Caco-2 (cell line): ENCODE measurements around the gene MFAP1. TPM values are rescaled to one million over a fixed set of nuclear protein-coding genes. Genes with fewer than 3 reads are reported as not detected.

Experiments used
- BruUV-seq: library from RNA; stranded (reverse); fragments of 400-500 nt; replicated peaks from 2 replicates; lab custom pipeline; 2021; lab: Mats Ljungman, UMichigan
- CTCF ChIA-PET: fragments of 300-600 bp; sonication (Branson Sonifier 250); formaldehyde crosslinking; loops from one replicate; lab custom pipeline; 2022; ENCODE audit warnings: antibody characterized with exemption; lab: Charles Lee
- POLR2A ChIA-PET: fragments of 300-600 bp; sonication (Branson Sonifier 250); formaldehyde crosslinking; loops from one replicate; lab custom pipeline; 2022; ENCODE audit warnings: antibody characterized with exemption; lab: Charles Lee
- DNase-seq, 2 experiments: peaks; one replicate each; pipeline versions ENCODE4 v3.0.0 to v3.0.0-alpha.2; 2020 to 2022
- H3K27me3 ChIP-seq: replicated peaks from 2 replicates; pipeline ENCODE4 v1.6.0; 2011; ENCODE audit warnings: low read length; ENCODE audit not compliant: control insufficient read depth, insufficient read depth
- H3K36me3 ChIP-seq: 2 replicates; pipeline ENCODE4 v1.5.1; 2011; ENCODE audit warnings: low read length; ENCODE audit not compliant: control insufficient read depth, insufficient read depth
- H3K4me1 ChIP-seq: fragments of 250-450 bp; sonication (Bioruptor Pico); 2 replicates; pipeline ENCODE4 v1.5.1; 2020; ENCODE audit warnings: mild to moderate bottlenecking
- H3K4me3 ChIP-seq: 2 replicates; pipeline ENCODE4 v1.5.1; 2011; ENCODE audit warnings: low read depth, mild to moderate bottlenecking, control low read depth, low read length
- H3K9me3 ChIP-seq: fragments of 250-450 bp; sonication (Bioruptor Pico); 2 replicates; pipeline ENCODE4 v1.5.1; 2020; ENCODE audit warnings: mild to moderate bottlenecking, moderate library complexity
- H3K27ac Mint-ChIP-seq: one replicate; pipeline ENCODE4 v1.8.0; 2022; ENCODE audit warnings: mixed read lengths; ENCODE audit not compliant: unreplicated experiment
- H3K27me3 Mint-ChIP-seq: one replicate; pipeline ENCODE4 v1.8.0; 2022; ENCODE audit warnings: mixed read lengths; ENCODE audit not compliant: insufficient read depth, unreplicated experiment
- H3K36me3 Mint-ChIP-seq: one replicate; pipeline ENCODE4 v1.8.0; 2022; ENCODE audit warnings: mild to moderate bottlenecking, mixed read lengths; ENCODE audit not compliant: insufficient read depth, unreplicated experiment
- H3K4me1 Mint-ChIP-seq: one replicate; pipeline ENCODE4 v1.8.0; 2022; ENCODE audit warnings: low read depth, mixed read lengths; ENCODE audit not compliant: unreplicated experiment
- H3K4me3 Mint-ChIP-seq: one replicate; pipeline ENCODE4 v1.8.0; 2022; ENCODE audit warnings: mild to moderate bottlenecking, moderate library complexity, mixed read lengths; ENCODE audit not compliant: unreplicated experiment
- H3K9me3 Mint-ChIP-seq: one replicate; pipeline ENCODE4 v1.8.0; 2022; ENCODE audit warnings: mixed read lengths; ENCODE audit not compliant: unreplicated experiment
- intact Hi-C: fragments of 100-400 bp; cut with micrococcal nuclease; formaldehyde crosslinking; loops from one replicate; pipeline ENCODE4 v1.10.0; 2022; ENCODE audit not compliant: unreplicated experiment
- total RNA-seq: library from RNA; stranded (reverse); gene quantifications from 2 replicates; pipeline ENCODE4 v1.2.3, GENCODE V29; 2022
- TF ChIP-seq, protein P1 (sequence below), 2 experiments: fragments of 200-600 bp in 1 of 2; IDR thresholded peaks; 1 replicate in 1 of 2; 2 replicates in 1 of 2; pipeline versions ENCODE4 v1.5.1 to v1.8.0; 2011 to 2022; ENCODE audit warnings: antibody characterized with exemption in 1 of 2, control low read depth in 1 of 2, inconsistent platforms in 1 of 2, low read depth in 1 of 2, low read length in 1 of 2, mild to moderate bottlenecking in 1 of 2, moderate library complexity in 1 of 2; ENCODE audit not compliant: insufficient read depth in 1 of 2, severe bottlenecking in 1 of 2, unreplicated experiment in 1 of 2

Gene MFAP1
- total RNA-seq, 1 experiment from 2014 or later = 37.1 TPM

DNA sequence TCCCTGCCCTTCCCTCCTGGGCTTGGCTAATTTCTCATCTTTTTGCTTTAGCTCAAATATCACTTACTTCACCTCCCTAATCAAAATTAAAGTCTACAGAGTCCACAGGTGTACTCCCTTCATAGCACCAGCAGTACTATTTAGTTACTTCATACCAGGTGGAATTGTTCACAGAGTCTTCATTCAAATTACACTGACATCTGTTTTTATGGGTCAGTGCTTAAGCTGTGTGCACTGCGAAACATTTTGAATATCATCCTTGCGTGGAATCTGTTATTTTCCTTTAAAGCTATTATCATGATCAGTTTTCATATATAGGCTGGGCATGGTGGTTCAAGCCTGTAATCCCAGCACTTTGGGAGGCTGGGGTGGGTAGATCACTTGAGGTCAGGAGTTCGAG, 35.1 kb downstream of the MFAP1 start:
- CTCF ChIA-PET = no interaction called here

DNA sequence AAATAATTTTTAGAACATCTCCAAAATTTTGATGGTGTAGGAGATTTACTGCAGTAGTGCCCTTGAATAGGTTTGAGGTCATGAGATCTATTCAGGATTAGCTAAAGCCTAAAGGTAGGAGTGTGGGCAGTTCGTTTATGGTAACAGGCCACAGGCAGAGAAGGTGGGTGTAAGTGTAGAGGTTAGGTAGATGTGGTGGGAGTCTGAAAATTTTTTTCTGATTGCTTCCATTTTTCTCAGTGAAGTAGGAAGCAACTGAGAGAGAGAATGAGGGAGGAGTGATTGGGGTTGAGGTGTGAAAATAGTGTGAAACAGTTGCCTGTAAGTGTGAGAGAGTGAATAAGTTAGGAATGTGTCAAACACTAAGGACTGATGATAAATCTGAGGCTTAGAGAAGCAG, 45.5 kb downstream of the MFAP1 start:
- ChIA-PET POLR2A (no interaction called here), CTCF (no interaction called here)
- no peak for DNase-seq
- H3K27ac Mint-ChIP-seq = no peak overlapping the region
- peaks cover 14% of the 10 kb centered on the region for H3K36me3 Mint-ChIP-seq
- TF ChIP-seq, protein P1, sequence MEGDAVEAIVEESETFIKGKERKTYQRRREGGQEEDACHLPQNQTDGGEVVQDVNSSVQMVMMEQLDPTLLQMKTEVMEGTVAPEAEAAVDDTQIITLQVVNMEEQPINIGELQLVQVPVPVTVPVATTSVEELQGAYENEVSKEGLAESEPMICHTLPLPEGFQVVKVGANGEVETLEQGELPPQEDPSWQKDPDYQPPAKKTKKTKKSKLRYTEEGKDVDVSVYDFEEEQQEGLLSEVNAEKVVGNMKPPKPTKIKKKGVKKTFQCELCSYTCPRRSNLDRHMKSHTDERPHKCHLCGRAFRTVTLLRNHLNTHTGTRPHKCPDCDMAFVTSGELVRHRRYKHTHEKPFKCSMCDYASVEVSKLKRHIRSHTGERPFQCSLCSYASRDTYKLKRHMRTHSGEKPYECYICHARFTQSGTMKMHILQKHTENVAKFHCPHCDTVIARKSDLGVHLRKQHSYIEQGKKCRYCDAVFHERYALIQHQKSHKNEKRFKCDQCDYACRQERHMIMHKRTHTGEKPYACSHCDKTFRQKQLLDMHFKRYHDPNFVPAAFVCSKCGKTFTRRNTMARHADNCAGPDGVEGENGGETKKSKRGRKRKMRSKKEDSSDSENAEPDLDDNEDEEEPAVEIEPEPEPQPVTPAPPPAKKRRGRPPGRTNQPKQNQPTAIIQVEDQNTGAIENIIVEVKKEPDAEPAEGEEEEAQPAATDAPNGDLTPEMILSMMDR (IDR thresholded peaks at IDR 0.05; ENCODE audit: insufficient read depth in 1 of 2, low read depth in 1 of 2, low read length in 1 of 2, severe bottlenecking in 1 of 2, unreplicated experiment in 1 of 2) = no peak
- no peaks in the 10 kb centered on the region for H3K36me3 ChIP-seq
- H3K4me1 Mint-ChIP-seq = no peaks in the 10 kb centered on the region
- no peaks in the 10 kb centered on the region for H3K27me3 ChIP-seq
- H3K4me3 ChIP-seq = no peak overlapping the region
- H3K4me3 Mint-ChIP-seq = no peak overlapping the region
- H3K27me3 Mint-ChIP-seq = no peaks in the 10 kb centered on the region
- no TSS peak for BruUV-seq
- no peaks in the 10 kb centered on the region for H3K9me3 Mint-ChIP-seq
- H3K4me1 ChIP-seq = no peaks in the 10 kb centered on the region
- intact Hi-C loops = no loop called here
- H3K9me3 ChIP-seq = no peaks in the 10 kb centered on the region

More for the DNA sequence above, 35.1 kb downstream of the MFAP1 start:
- POLR2A ChIA-PET = interaction anchor here (0.8 kb wide), 1 partner anchor 35 kb away, joined by 3 read pairs; the partner anchor contains the start of gene MFAP1
- no peaks in the 10 kb centered on the region for H3K27me3 Mint-ChIP-seq
- peaks cover 10% of the 10 kb centered on the region for H3K4me1 Mint-ChIP-seq
- no TSS peak for BruUV-seq
- Histone ChIP-seq H3K4me1 (peaks cover 11% of the 10 kb centered on the region; the same call in 1 of the 2 replicates), H3K27me3 (no peaks in the 10 kb centered on the region), H3K9me3 (no peaks in the 10 kb centered on the region), H3K4me3 (no peak overlapping the region), H3K36me3 (peaks cover 2% of the 10 kb centered on the region; the same call in 1 of the 2 replicates)
- no peak overlapping the region for H3K27ac Mint-ChIP-seq
- no peak overlapping the region for H3K4me3 Mint-ChIP-seq
- H3K36me3 Mint-ChIP-seq = peaks cover 26% of the 10 kb centered on the region
- intact Hi-C loops = no loop called here
- H3K9me3 Mint-ChIP-seq = no peaks in the 10 kb centered on the region
- TF ChIP-seq, protein P1 (IDR thresholded peaks at IDR 0.05; ENCODE audit: insufficient read depth in 1 of 2, low read depth in 1 of 2, low read length in 1 of 2, severe bottlenecking in 1 of 2, unreplicated experiment in 1 of 2) = no peak
- DNase-seq = no peak

DNA sequence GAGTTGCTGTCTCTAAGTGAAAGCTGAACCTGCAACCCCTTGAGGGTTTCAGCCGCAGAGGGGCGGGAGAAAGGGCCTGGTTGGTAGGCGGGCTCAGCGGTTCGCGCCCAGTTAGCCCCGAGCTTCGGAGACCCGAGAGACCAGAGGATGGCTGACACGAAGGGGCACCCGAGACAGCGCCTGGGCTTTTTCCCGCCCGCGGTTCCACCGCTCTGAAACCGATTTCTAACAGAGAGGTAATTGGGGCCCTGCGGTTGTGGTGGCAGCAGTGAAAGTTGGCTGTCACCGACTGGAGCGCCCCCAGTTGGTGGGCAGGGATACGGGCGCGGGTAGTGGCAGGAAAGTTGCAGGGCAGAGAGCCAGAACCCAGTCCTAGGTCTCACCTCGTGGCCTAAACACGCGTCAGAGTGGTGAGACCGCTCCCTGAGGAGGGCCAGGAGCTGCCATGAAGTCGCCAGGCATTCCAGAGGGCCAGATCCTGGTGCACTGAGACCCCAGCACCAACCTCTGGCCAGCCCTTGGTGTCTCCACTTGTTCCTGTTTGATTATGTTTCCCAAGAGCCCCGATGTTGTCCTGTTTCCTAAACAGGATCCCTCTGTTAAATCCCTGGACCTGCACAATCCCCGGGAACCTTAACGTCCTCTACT, 47.1 kb downstream of the MFAP1 start:
- POLR2A ChIA-PET = no interaction called here
- no peaks in the 10 kb centered on the region for H3K4me1 Mint-ChIP-seq
- no peaks in the 10 kb centered on the region for H3K27me3 Mint-ChIP-seq
- TF ChIP-seq, protein P1 (IDR thresholded peaks at IDR 0.05; ENCODE audit: insufficient read depth in 1 of 2, low read depth in 1 of 2, low read length in 1 of 2, severe bottlenecking in 1 of 2, unreplicated experiment in 1 of 2) = no peak
- H3K4me1 ChIP-seq = no peaks in the 10 kb centered on the region
- no peak overlapping the region for H3K27ac Mint-ChIP-seq
- H3K36me3 ChIP-seq = peaks cover 1% of the 10 kb centered on the region; the same call in 1 of the 2 replicates
- H3K4me3 ChIP-seq = no peak overlapping the region
- H3K9me3 ChIP-seq = no peaks in the 10 kb centered on the region
- BruUV-seq = no TSS peak
- intact Hi-C loops = no loop called here
- no peaks in the 10 kb centered on the region for H3K27me3 ChIP-seq
- no peaks in the 10 kb centered on the region for H3K9me3 Mint-ChIP-seq
- H3K4me3 Mint-ChIP-seq = peak overlapping the region; percentile 37
- CTCF ChIA-PET = no interaction called here
- H3K36me3 Mint-ChIP-seq = peaks cover 26% of the 10 kb centered on the region
- no peak for DNase-seq
